Gastroesophageal sphincter (tissue), 4 donors: ENCODE results near the gene MACF1. TPM values are rescaled to one million over a fixed set of nuclear protein-coding genes. Genes with fewer than 3 reads are reported as not detected.

Source experiments
- ATAC-seq: fragments of 150-250 bp; one replicate; pipeline ENCODE4 v1.9.1; 2016; ENCODE audit warnings: mild to moderate bottlenecking, moderate library complexity
- H3K27ac ChIP-seq, 4 donors: fragments of 200-600 bp; sonication (generic) in 3 of 4; 1 replicate in 3 of 4; 2 replicates in 1 of 4; pipeline ENCODE4 v1.5.1; 2016 to 2019
- H3K27me3 ChIP-seq: fragments of 200-600 bp; sonication (generic); one replicate; pipeline ENCODE4 v1.5.1; 2019
- H3K36me3 ChIP-seq, 2 donors: fragments of 200-600 bp; sonication (generic); one replicate each; pipeline ENCODE4 v1.5.1; 2019; ENCODE audit warnings: control low read depth in 1 of 2
- H3K4me1 ChIP-seq, 3 donors: fragments of 200-600 bp; sonication (generic); 1 replicate in 2 of 3; 2 replicates in 1 of 3; pipeline ENCODE4 v1.5.1; 2016 to 2019; ENCODE audit warnings: control low read depth in 2 of 3
- H3K4me3 ChIP-seq, 2 donors: fragments of 200-600 bp; sonication (generic); one replicate each; pipeline ENCODE4 v1.5.1; 2019; ENCODE audit warnings: mild to moderate bottlenecking in 1 of 2, moderate library complexity in 1 of 2
- H3K9me3 ChIP-seq, 3 donors: fragments of 200-600 bp; sonication (generic); one replicate each; pipeline ENCODE4 v1.5.1; 2017 to 2019; ENCODE audit warnings: control low read depth in 2 of 3
- EP300 ChIP-seq: sonication (generic); formaldehyde crosslinking; IDR thresholded peaks from one replicate; pipeline ENCODE4 v1.6.1; 2017; ENCODE audit warnings: antibody characterized with exemption, mild to moderate bottlenecking
- POLR2A ChIP-seq, 2 donors: fragments of 450-650 bp; IDR thresholded peaks; one replicate each; pipeline ENCODE4 v1.6.1; 2017; ENCODE audit warnings: antibody characterized with exemption in 2 of 2, mild to moderate bottlenecking in 2 of 2, moderate library complexity in 1 of 2
- POLR2AphosphoS5 ChIP-seq: sonication (generic); formaldehyde crosslinking; IDR thresholded peaks from one replicate; pipeline ENCODE4 v1.6.1; 2017; ENCODE audit warnings: antibody characterized with exemption
- WGBS, 2 donors: methylation state at CpG; one replicate each; pipeline ENCODE4 v1.1.5; 2018; ENCODE audit warnings: low coverage in 1 of 2; 5-methylcytosine and 5-hydroxymethylcytosine counted together
- total RNA-seq, 4 donors: library from RNA; depleted of rRNA; stranded (reverse); fragments of >200 nt; gene quantifications; one replicate each; pipeline ENCODE4 v1.1.0, GENCODE V29; 2016
- TF ChIP-seq, protein P1 (sequence below), 4 experiments: fragments of 200-600 bp in 2 of 4; fragments of 450-650 bp in 2 of 4; sonication (generic) in 1 of 4; IDR thresholded peaks; one replicate each; pipeline ENCODE4 v1.5.1; 2017 to 2019; ENCODE audit warnings: antibody characterized with exemption in 4 of 4, mild to moderate bottlenecking in 2 of 4, moderate library complexity in 2 of 4

Gene MACF1
- total RNA-seq, 4 donors from 2014 or later = 454 to 752 (median 541) TPM

DNA sequence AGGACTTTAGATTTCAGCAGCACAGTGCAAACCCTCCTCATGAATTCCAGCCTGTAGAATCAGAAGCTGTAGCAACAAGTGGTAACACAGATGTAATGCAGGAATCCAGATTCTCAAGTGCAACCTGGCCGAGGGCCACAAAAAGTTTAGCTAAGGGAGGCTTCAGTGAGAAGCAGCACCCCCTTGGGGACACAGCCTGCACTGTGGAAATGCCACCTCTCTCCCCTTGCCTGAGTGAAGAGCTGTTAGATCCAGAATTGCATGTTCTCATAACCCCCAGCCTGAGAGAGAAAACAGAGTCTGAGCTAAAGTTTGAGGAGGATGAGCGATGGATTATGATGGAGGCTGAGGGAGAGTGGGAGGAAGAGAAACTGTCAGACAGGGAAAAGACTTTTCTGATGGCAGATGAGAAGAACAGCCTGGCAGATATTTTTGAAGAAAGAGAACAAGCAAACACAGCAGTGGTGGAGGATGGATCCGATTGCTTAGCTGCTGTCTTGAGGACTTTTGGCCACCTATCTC, 206.5 kb downstream of the MACF1 start:
- H3K27ac ChIP-seq = peak overlapping the region; percentile 40 to 96 (median 93)
- H3K27me3 ChIP-seq = no peaks in the 10 kb centered on the region
- WGBS, 2 donors = 12 to 15% methylated on average over 3 of the region's 3 CpGs
- H3K9me3 ChIP-seq = no peaks in the 10 kb centered on the region
- H3K36me3 ChIP-seq = peaks cover 0 to 14% of the 10 kb centered on the region in 2 donors
- peak overlapping the region; percentile 8 to 82 for H3K4me3 ChIP-seq
- ATAC-seq = peak; percentile 17
- TF ChIP-seq, protein P1, sequence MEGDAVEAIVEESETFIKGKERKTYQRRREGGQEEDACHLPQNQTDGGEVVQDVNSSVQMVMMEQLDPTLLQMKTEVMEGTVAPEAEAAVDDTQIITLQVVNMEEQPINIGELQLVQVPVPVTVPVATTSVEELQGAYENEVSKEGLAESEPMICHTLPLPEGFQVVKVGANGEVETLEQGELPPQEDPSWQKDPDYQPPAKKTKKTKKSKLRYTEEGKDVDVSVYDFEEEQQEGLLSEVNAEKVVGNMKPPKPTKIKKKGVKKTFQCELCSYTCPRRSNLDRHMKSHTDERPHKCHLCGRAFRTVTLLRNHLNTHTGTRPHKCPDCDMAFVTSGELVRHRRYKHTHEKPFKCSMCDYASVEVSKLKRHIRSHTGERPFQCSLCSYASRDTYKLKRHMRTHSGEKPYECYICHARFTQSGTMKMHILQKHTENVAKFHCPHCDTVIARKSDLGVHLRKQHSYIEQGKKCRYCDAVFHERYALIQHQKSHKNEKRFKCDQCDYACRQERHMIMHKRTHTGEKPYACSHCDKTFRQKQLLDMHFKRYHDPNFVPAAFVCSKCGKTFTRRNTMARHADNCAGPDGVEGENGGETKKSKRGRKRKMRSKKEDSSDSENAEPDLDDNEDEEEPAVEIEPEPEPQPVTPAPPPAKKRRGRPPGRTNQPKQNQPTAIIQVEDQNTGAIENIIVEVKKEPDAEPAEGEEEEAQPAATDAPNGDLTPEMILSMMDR (IDR thresholded peaks at IDR 0.05) = peak; percentile 78 to 85 (median 82)
- TF ChIP-seq POLR2A (IDR thresholded peaks at IDR 0.05) = no peak
- TF ChIP-seq POLR2AphosphoS5 = peak; percentile 84
- peaks cover 16 to 88% (median 60%) of the 10 kb centered on the region in 3 donors for H3K4me1 ChIP-seq

DNA sequence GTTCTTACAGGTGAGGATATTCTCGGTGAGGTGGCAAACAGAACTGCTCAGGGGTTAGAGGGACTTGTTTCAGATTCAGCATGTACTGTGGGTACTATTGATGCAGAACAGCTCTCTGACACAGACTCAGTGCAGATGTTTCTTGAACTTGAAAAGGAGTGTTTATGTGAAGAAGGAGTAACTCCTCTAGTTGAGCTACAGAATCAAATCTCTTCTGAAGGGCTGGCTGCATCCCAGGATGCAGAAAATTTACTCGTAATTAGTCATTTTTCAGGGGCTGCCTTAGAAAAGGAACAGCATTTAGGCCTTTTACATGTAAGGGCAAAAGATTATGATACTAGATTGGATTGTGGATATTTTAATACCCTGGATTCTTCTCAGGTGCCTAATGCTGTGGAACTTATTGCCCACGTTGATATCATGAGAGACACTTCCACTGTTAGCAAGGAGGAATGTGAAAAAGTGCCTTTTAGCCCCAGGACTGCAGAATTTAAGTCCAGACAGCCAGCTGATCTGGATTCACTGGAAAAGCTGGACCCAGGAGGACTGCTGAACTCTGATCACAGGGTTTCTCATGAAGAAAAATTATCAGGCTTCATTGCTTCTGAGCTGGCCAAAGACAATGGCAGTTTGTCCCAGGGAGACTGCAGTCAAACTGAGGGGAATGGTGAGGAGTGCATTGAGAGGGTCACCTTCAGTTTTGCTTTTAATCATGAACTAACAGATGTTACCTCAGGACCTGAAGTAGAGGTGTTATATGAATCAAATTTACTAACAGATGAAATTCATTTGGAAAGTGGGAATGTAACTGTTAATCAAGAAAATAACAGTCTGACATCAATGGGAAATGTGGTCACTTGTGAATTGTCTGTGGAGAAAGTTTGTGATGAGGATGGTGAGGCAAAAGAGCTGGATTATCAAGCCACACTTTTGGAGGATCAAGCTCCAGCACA, 207.3 kb downstream of the MACF1 start:
- H3K27me3 ChIP-seq = no peaks in the 10 kb centered on the region
- peak overlapping the region; percentile 8 to 82 for H3K4me3 ChIP-seq
- H3K36me3 ChIP-seq = peaks cover 0 to 14% of the 10 kb centered on the region in 2 donors
- ATAC-seq = no peak
- peaks cover 13 to 88% (median 59%) of the 10 kb centered on the region in 3 donors for H3K4me1 ChIP-seq
- WGBS, 2 donors = 10 to 23% methylated on average over 1 to 2 of the region's 3 CpGs
- no peak for TF ChIP-seq POLR2AphosphoS5
- no peak for TF ChIP-seq POLR2A (IDR thresholded peaks at IDR 0.05)
- no peaks in the 10 kb centered on the region for H3K9me3 ChIP-seq
- peak overlapping the region; percentile 40 to 96 (median 84) for H3K27ac ChIP-seq

DNA sequence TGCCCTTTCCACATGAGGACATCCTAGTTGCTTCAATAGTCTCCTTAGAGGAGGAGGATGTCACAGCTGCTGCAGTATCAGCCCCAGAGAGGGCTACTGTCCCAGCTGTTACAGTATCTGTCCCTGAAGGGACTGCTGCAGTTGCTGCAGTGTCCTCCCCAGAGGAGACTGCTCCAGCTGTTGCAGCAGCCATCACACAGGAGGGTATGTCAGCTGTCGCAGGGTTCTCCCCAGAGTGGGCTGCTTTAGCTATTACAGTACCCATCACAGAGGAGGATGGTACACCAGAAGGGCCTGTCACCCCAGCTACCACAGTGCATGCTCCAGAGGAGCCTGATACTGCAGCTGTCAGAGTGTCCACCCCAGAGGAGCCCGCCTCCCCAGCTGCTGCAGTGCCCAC, 208.4 kb downstream of the MACF1 start:
- H3K9me3 ChIP-seq = no peaks in the 10 kb centered on the region
- ATAC-seq = no peak
- TF ChIP-seq EP300 (no peak), POLR2AphosphoS5 (no peak), POLR2A (IDR thresholded peaks at IDR 0.05) (no peak)
- TF ChIP-seq, protein P1 (IDR thresholded peaks at IDR 0.05) = no peak
- no peaks in the 10 kb centered on the region for H3K27me3 ChIP-seq
- peak overlapping the region in 2 of 4 donors; percentile 93 to 96 for H3K27ac ChIP-seq
- no peak overlapping the region for H3K4me3 ChIP-seq
- H3K36me3 ChIP-seq = peaks cover 0 to 14% of the 10 kb centered on the region in 2 donors
- no CpG with 5 or more reads among the region's 2 CpGs for WGBS, 2 donors
- H3K4me1 ChIP-seq = peaks cover 13 to 88% (median 49%) of the 10 kb centered on the region in 3 donors

DNA sequence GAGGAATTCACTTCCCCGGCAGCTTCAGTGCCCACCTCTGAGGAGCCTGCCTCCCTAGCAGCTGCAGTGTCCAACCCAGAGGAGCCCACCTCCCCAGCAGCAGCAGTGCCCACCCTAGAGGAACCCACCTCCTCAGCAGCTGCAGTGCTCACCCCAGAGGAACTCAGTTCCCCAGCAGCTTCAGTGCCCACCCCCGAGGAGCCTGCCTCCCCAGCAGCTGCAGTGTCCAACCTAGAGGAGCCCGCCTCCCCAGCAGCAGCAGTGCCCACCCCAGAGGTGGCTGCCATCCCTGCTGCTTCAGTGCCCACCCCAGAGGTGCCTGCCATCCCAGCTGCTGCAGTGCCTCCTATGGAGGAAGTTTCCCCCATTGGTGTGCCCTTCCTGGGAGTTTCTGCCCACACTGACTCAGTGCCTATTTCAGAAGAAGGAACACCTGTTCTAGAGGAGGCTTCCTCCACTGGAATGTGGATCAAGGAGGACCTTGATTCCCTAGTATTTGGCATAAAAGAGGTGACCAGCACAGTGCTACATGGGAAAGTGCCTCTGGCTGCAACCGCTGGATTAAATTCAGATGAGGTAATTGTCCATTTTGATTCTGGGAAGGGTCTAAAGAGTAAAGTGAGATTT, 209.5 kb downstream of the MACF1 start:
- H3K4me3 ChIP-seq = peak overlapping the region in 1 of 2 donors; percentile 8
- ATAC-seq = no peak
- peak overlapping the region in 3 of 4 donors; percentile 11 to 51 (median 18) for H3K27ac ChIP-seq

More for the DNA sequence above, 209.5 kb downstream of the MACF1 start:
- TF ChIP-seq, protein P1 (IDR thresholded peaks at IDR 0.05) = no peak
- TF ChIP-seq POLR2A (IDR thresholded peaks at IDR 0.05) = no peak
- TF ChIP-seq EP300 = no peak
- TF ChIP-seq POLR2AphosphoS5 = no peak
- WGBS, 2 donors = 10% methylated on average over 1 of the region's 4 CpGs; no CpG with 5 or more reads in 1 of the 2 donors
- Histone ChIP-seq H3K4me1 (peaks cover 13 to 95% (median 47%) of the 10 kb centered on the region in 3 donors), H3K27me3 (no peaks in the 10 kb centered on the region), H3K36me3 (peaks cover 0 to 14% of the 10 kb centered on the region in 2 donors), H3K9me3 (no peaks in the 10 kb centered on the region)
